Lower leg skin (tissue), 3 donors: ENCODE measurements around the gene MYL12B.

Experiments used
- CTCF ChIP-seq, 3 donors: fragments of 450-650 bp; IDR thresholded peaks; one replicate each; pipeline ENCODE4 v1.5.1; 2016; ENCODE audit warnings: antibody characterized with exemption in 3 of 3, mild to moderate bottlenecking in 3 of 3, moderate library complexity in 2 of 3
- POLR2A ChIP-seq, 2 donors: fragments of 450-650 bp; IDR thresholded peaks; one replicate each; pipeline ENCODE4 v1.6.1; 2016 to 2017; ENCODE audit warnings: antibody characterized with exemption in 2 of 2, mild to moderate bottlenecking in 1 of 2, moderate library complexity in 1 of 2

GRCh38 chr18:3248658-3249359 is 13.1 kb upstream of the MYL12B start:
- no peak for TF ChIP-seq CTCF (IDR thresholded peaks at IDR 0.05)
- TF ChIP-seq POLR2A (IDR thresholded peaks at IDR 0.05): no peak
